HEK293T (cell line): ENCODE data around the gene PNMA3.

ENCODE experiments used
- BHLHE40 ChIP-seq: fragments of 450-650 bp; IDR thresholded peaks from 2 replicates; pipeline ENCODE4 v1.6.1; 2016; ENCODE audit warnings: mild to moderate bottlenecking, moderate library complexity, borderline replicate concordance
- ELF4 ChIP-seq: fragments of 450-650 bp; IDR thresholded peaks from 2 replicates; pipeline ENCODE4 v1.6.1; 2017; ENCODE audit warnings: antibody characterized with exemption
- FOXA1 ChIP-seq: fragments of 450-650 bp; IDR thresholded peaks from 2 replicates; pipeline ENCODE4 v1.6.1; 2016; ENCODE audit warnings: mild to moderate bottlenecking
- FOXK2 ChIP-seq: fragments of 450-650 bp; IDR thresholded peaks from 2 replicates; pipeline ENCODE4 v1.6.1; 2016; ENCODE audit warnings: mild to moderate bottlenecking
- FOXM1 ChIP-seq: fragments of 450-650 bp; IDR thresholded peaks from 2 replicates; pipeline ENCODE4 v1.6.1; 2017; ENCODE audit warnings: mild to moderate bottlenecking, borderline replicate concordance
- NFRKB ChIP-seq: fragments of 450-650 bp; IDR thresholded peaks from 2 replicates; pipeline ENCODE4 v1.6.1; 2016; ENCODE audit warnings: mild to moderate bottlenecking, moderate library complexity
- SP1 ChIP-seq: fragments of 450-650 bp; IDR thresholded peaks from 2 replicates; pipeline ENCODE4 v1.6.1; 2017
- SUZ12 ChIP-seq: fragments of 450-650 bp; IDR thresholded peaks from 2 replicates; pipeline ENCODE4 v1.6.1; 2016; ENCODE audit warnings: mild to moderate bottlenecking
- TF ChIP-seq, protein P1 (sequence below): fragments of 450-650 bp; IDR thresholded peaks from 2 replicates; pipeline ENCODE4 v1.6.1; 2016

DNA sequence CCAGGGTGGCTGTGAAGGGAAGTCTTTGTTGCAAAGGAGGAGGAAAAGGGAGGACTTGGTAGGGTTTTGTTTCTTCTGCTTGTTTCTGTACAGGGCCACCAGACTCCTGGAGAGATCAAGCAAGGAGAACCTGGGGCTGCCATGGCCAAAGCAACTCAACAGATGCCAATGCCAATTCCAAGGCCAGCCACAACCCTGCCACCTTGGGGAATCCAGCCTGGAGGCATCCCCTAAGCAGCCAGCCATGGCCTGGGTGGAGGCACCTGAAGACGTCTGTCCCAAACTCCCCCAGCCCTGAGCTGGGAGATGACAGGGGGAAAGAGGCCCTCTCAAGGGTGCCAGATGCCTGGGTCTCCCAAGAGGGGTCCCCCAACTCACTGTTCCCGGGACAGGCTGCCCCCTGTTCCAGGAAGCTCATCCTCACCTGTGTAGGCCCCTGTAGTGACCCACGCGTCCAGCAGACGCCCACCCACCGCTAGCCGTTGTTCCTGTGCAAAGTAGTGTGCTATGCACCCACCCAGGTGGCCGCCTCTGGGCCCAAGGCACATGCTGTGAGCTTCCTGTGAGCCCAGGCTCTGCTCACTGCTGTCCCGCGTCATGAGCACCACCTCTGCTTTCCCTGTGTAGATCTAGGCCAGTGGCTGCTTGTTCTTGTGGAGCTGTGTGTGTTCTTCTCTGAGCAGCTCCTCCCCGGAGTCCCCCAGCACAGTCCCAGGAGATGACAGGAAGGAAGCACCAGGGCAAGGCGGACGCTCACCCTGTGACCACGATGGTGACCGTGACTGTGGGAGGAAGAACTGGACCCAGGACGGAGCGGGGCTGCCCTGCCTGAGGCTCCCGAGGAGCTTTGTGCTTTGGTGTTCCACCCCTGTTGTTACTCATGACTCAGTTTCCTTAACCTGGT, 3.2 kb downstream of the PNMA3 start:
- TF ChIP-seq FOXM1, result no peak
- no peak for TF ChIP-seq SUZ12
- no peak for TF ChIP-seq SP1
- no peak for TF ChIP-seq ELF4
- TF ChIP-seq BHLHE40, result no peak
- TF ChIP-seq FOXA1, result no peak
- no peak for TF ChIP-seq FOXK2
- no peak for TF ChIP-seq NFRKB
- TF ChIP-seq, protein P1, sequence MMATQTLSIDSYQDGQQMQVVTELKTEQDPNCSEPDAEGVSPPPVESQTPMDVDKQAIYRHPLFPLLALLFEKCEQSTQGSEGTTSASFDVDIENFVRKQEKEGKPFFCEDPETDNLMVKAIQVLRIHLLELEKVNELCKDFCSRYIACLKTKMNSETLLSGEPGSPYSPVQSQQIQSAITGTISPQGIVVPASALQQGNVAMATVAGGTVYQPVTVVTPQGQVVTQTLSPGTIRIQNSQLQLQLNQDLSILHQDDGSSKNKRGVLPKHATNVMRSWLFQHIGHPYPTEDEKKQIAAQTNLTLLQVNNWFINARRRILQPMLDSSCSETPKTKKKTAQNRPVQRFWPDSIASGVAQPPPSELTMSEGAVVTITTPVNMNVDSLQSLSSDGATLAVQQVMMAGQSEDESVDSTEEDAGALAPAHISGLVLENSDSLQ, result no peak
